NOMO-1 treated with dmso at 0.1 percent for 144 hours (cell line): ENCODE data around the gene DNAJB6.
A peak's percentile ranks its signal among the peaks of the same experiment; 100 is the strongest.

Experiments used
- DNase-seq: peaks from one replicate; lab custom pipeline; 2025; ENCODE audit not compliant: unreplicated experiment; lab: John Stamatoyannopoulos, UW

DNAJB6 gene

GRCh38 chr7:157336383-157337315 lies at the start of gene DNAJB6:
TSS of gene DNAJB6 (plus strand) at chr7:157337004. CDS start at chr7:157358573, 21,569 bp downstream.
- peak; percentile 31 for DNase-seq

GRCh38 chr7:157291404-157292080 lies 45.3 kb upstream of the DNAJB6 start:
- no peak for DNase-seq

- DNase-seq, result no peak
Observed at GRCh38 chr7:157292258-157292657, 44.5 kb upstream of the DNAJB6 start.

- no peak for DNase-seq
Observed at GRCh38 chr7:157292770-157293412, 43.9 kb upstream of the DNAJB6 start.

- DNase-seq, result no peak
Observed at GRCh38 chr7:157293413-157293788, 43.4 kb upstream of the DNAJB6 start.

- no peak for DNase-seq
Observed at GRCh38 chr7:157294773-157295172, 42.0 kb upstream of the DNAJB6 start.

- no peak for DNase-seq
Observed at GRCh38 chr7:157295338-157295737, 41.5 kb upstream of the DNAJB6 start.

- DNase-seq, result no peak
Observed at GRCh38 chr7:157297185-157297584, 39.6 kb upstream of the DNAJB6 start.

GRCh38 chr7:157299317-157299612 lies 37.5 kb upstream of the DNAJB6 start:
- no peak for DNase-seq

- no peak for DNase-seq
Observed at GRCh38 chr7:157299613-157300368, 37.0 kb upstream of the DNAJB6 start.

GRCh38 chr7:157300369-157300825 lies 36.4 kb upstream of the DNAJB6 start:
- no peak for DNase-seq

- no peak for DNase-seq
Observed at GRCh38 chr7:157301610-157302120, 35.1 kb upstream of the DNAJB6 start.

GRCh38 chr7:157306846-157307838 lies 29.7 kb upstream of the DNAJB6 start:
- DNase-seq, result no peak

- no peak for DNase-seq
Observed at GRCh38 chr7:157309988-157310668, 26.7 kb upstream of the DNAJB6 start.

GRCh38 chr7:157310676-157311185 lies 26.1 kb upstream of the DNAJB6 start:
- DNase-seq, result no peak

GRCh38 chr7:157312941-157313340 lies 23.9 kb upstream of the DNAJB6 start:
- DNase-seq, result no peak

GRCh38 chr7:157313645-157314044 lies 23.2 kb upstream of the DNAJB6 start:
- no peak for DNase-seq

GRCh38 chr7:157318015-157318706 lies 18.6 kb upstream of the DNAJB6 start:
- peak; percentile 15 for DNase-seq
